GM19438 (cell line): Measurements from ENCODE around the gene POF1B.

Experiments
- ATAC-seq: cut with Tn5 transposase; IDR thresholded peaks from one replicate; pipeline ENCODE4 v1.9.1; 2021; ENCODE audit warnings: low read depth; ENCODE audit not compliant: unreplicated experiment

Gene POF1B

GRCh38 chrX:85243761-85244449, 135.6 kb downstream of the POF1B start, which contains the start of the genes SATL1 and ZNF711:
TSS of gene SATL1 (minus strand) at chrX:85243779. CDS start at chrX:85108968, 134,811 bp downstream.
TSS of gene ZNF711 (plus strand) at chrX:85243991. CDS start at chrX:85247573, 3,582 bp downstream.
- ATAC-seq = peak; percentile 56

DNA sequence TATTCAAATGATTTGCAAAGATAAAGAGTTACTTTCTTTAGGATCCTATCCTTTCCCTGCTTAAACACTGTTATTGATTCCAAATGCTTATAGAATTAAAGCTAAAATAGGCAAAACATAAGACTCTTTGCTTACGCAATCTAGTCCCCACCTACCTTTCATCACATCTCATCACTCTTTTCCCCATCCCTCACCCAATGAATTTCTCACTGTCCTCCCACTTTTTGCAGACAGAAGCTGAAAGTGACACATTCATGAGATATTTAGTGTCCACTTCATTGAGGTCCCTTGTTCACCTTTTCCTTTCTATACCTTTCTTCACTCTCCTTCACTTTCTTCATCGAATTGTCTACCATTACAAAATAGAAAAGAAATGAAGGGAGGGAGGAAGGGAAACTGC, 136.3 kb downstream of the POF1B start:
- ATAC-seq = no peak
